ENCODE measurements around the gene TP53RK.

TP53RK gene

DNA sequence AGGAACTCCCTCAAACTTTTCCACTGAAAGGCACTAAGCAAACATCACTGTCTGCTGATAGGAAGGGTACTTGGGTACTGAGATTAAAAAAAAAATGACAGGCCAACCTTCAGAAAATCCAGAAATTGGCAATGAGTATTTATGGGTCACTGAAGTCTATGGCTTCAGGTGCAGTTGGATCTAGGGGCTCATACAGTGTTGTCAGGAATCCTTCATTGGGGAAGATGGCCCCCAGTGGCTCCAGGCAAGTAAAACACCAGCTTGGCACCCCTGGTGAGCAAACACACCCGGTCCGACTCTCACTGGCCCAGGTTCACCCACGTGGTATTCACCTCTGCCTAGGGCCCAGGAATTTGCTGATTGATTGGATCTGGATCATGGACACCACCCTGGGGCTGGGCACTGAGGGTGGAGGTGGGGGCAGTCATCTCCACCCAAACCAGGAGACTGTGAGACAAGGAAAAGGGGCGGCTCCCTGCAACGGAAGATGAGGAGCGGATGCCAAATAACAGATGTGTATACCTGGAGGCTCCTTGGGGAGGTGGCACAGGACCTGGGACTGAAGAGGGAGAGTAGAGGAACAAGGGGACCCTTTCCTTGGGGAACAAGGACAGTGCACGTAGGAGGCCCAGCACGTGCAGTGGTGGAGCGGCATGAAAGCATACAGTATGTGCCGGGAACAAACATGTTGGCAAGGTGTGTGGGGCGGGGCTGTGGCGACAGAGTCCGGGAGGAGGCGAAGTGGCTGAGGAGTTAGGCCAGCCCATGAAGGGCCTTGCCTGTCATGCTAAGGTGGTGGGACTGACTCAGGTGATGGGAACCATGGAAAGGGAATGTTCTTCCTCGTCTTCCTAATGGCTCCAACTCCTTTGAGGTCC lies 25.0 kb upstream of the TP53RK start:
- ChIA-PET CTCF (interaction anchor here (0.9 to 1.4 kb wide), 3 partner anchors 13 to 40 kb away, joined by 4 to 6 read pairs (median 5); no protein-coding TSS in a partner anchor), POLR2A (ENCODE audit: low non-redundant PET) (no interaction called here)
- DNase-seq (ENCODE audit: low spot score) = no peak
- H3K27ac ChIP-seq = no peak overlapping the region
- TF ChIP-seq, protein P1, sequence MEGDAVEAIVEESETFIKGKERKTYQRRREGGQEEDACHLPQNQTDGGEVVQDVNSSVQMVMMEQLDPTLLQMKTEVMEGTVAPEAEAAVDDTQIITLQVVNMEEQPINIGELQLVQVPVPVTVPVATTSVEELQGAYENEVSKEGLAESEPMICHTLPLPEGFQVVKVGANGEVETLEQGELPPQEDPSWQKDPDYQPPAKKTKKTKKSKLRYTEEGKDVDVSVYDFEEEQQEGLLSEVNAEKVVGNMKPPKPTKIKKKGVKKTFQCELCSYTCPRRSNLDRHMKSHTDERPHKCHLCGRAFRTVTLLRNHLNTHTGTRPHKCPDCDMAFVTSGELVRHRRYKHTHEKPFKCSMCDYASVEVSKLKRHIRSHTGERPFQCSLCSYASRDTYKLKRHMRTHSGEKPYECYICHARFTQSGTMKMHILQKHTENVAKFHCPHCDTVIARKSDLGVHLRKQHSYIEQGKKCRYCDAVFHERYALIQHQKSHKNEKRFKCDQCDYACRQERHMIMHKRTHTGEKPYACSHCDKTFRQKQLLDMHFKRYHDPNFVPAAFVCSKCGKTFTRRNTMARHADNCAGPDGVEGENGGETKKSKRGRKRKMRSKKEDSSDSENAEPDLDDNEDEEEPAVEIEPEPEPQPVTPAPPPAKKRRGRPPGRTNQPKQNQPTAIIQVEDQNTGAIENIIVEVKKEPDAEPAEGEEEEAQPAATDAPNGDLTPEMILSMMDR (conservative IDR thresholded peaks at IDR 0.05; ENCODE audit: low read depth) = no peak

DNA sequence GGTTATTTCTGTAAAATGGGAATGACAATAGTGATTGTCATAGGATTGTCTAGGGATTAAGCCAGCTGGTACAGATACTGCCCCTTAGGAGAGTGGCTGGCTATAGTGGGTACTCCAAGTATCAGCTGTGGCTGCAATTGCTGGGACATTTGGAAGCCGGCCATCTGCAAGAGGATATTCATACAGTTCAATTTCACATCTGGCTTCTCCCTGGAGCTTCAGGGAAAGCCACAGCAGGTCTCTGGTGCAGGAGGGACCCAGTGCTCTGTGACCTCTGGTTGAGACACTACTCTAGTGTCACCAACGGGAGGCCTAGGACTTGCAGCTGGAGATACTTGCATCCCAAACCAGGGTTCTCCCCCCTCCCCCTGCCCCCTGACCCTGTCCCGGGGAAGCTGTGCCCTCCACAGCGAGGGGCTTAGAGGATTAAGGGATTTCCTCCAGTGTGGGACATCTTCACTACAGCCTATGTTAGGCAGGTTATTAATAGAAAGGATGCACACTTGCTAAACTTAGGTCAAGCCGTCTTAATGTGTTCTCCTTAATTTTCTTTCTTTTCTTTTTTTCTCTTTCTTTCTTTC lies 22.9 kb upstream of the TP53RK start:
- no peak overlapping the region for H3K27ac ChIP-seq
- ChIA-PET CTCF (interaction anchor here (1.0 kb wide), 1 partner anchor 40 kb away, joined by 3 read pairs; no protein-coding TSS in a partner anchor), POLR2A (ENCODE audit: low non-redundant PET) (no interaction called here)
- TF ChIP-seq, protein P1 (conservative IDR thresholded peaks at IDR 0.05; ENCODE audit: low read depth) = no peak
- DNase-seq (ENCODE audit: low spot score) = no peak

DNA sequence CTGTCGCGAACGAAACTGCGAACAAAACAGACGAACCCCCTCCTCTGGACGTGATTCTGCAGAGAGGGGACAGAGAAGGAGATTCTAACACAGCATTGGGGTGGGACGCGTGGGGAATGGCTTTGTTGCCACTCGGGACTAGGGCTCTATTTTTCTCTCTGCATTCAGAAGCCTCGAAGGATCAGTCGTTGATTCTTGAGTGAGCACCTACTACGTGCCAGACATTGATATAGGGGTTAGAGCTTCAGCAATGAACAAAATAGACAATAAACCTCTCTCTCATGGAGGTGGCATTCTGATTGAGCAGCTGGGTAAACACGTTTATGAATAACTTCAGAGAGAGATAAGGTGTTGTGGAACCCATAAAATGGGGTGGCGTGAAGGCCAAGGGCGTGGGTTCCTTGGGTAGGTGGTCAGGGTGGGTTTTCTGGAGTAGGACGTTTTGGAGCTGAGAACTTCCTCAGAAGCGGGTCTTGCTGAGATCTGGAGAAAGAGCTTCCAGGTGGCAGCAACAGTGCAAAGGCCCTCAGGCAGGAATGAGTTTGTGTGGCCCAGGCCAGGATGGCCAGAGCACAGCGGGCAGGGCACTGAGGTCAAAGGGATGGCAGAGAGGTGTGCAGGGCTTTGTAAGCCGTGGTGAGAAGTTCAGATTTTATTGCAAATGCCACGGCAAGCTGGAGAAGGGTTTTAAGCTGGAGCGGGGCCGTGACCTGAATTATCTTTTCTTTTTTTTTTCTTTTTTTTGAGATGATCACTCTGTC lies 21.1 kb upstream of the TP53RK start:
- TF ChIP-seq, protein P1 (conservative IDR thresholded peaks at IDR 0.05; ENCODE audit: low read depth) = no peak
- no peak for DNase-seq (ENCODE audit: low spot score)
- H3K27ac ChIP-seq = no peak overlapping the region; the same call in 1 of the 2 replicates
- POLR2A ChIA-PET (ENCODE audit: low non-redundant PET) = no interaction called here
- CTCF ChIA-PET = interaction anchor here (0.5 to 1.1 kb wide), 3 partner anchors 11 to 242 kb away, joined by 4 to 6 read pairs (median 4); no protein-coding TSS in a partner anchor

DNA sequence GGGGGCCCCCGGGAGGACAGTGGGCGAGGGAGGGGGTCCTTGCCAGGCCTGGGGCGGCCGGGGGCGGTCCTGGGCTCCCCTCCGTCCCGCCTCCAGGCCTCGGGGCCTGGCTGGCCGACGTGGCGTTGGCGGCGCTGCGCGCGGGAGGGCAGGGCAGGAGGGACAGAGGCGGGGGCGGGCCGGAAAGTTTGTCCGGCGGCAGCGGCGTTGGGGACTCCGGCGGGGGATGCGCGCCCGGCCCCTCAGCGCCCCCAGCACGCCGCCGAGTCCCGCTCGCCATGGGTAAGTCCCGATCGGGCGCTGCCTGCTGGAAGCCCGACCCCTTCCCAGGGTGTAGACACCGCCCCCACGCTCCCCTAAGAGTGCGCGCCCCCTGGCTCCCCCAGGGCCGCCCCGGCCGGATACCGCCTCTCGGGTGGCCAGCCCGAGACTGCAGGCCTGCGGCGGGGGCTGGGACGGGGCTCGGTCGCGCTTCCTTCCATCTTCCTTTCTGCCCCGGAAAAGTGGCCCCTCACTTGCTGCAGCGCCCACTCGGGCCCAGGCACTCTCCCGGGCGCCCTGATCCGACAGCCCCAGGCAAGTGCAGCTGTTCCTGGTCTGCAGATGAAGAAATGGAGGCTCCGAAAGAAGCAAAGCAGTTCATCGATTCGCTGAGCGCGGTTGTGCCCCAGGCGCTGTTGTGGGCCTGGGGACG lies 20.4 kb upstream of the TP53RK start, which contains the start of gene SLC2A10:
TSS of gene SLC2A10 (plus strand) at position 191 of the 694 bp plus-strand sequence. CDS start at position 279, 88 bp downstream.
- CTCF ChIA-PET = interaction anchor here (0.5 to 1.0 kb wide), 2 partner anchors 19 to 242 kb away, joined by 4 to 6 read pairs; no protein-coding TSS in a partner anchor
- POLR2A ChIA-PET (ENCODE audit: low non-redundant PET) = no interaction called here
- DNase-seq (ENCODE audit: low spot score) = no peak

DNA sequence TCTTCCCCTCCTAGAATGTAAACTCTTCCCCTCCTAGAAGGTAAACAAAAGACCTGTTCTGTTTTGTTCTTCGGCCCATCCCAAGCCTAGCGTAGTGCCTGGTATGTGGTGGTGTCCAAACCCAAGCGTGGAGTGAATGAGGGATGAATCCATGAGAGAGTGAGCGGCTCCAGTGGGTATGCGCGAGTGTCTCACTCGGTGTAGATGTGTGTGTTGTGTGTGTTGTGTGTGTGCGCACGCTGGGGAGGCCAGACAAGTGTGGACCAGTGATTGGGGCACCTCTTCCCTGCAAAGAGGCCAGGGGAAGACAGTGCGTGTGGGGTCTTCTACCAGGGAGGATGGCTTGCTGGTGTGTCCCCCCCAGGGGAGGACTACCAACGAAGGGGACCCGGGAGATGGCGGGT lies 19.8 kb upstream of the TP53RK start:
- no peak for DNase-seq (ENCODE audit: low spot score)
- CTCF ChIA-PET = no interaction called here
- peak overlapping the region; percentile 5; the same call in 1 of the 2 replicates for H3K27ac ChIP-seq
- TF ChIP-seq, protein P1 (conservative IDR thresholded peaks at IDR 0.05; ENCODE audit: low read depth) = no peak
- POLR2A ChIA-PET (ENCODE audit: low non-redundant PET) = no interaction called here

More for the DNA sequence above, 20.4 kb upstream of the TP53RK start, which contains the start of gene SLC2A10:
- TF ChIP-seq, protein P1 (conservative IDR thresholded peaks at IDR 0.05; ENCODE audit: low read depth) = no peak
- H3K27ac ChIP-seq = peak within 1 kb of the TSS; percentile 5; the same call in 1 of the 2 replicates
